ENCODE measurements around the gene MYRF.

MYRF gene

DNA sequence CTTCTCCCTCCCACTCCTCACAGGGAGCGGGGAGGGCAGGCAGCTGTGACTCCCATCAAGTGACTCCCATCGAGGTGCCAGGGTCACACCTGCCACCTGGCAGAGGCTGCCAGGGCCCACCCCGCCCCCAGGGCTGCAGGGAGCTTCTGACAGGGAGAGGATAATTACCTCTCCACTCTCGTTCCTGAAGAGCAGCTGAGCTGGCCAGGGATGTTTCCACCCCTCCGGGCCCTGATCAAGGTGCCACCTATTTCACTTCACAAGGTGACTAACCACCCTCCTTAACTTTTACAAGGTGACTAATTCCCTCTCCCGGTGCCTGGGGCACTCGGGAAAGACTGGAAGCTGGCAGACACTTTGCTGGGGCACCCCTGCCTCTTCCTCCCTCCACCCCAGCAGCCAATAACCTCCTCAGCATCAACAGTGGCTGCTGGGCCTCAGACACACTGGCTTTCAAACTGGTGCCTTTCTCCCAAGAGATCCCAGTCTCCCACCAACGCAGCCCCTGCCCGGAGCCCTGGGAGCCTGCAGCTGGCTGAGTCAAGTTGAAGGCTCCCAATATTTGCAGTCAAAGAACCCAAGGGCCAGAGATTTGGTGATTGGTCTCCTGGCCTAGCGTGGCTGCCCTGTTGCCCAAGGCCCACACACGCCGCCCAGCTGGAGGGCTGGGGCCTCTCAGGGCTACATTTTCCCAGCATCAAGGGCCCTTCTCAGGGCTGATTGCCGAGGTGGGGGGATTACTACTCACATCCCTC is 22.0 kb upstream of the MYRF start:
- H3K36me3 ChIP-seq (ENCODE audit: control insufficient read depth in 2 of 2, insufficient read depth in 2 of 2, low read length in 2 of 2) = peaks cover 19 to 20% of the 10 kb centered on the region in 2 donors
- no peak overlapping the region for H3K27ac ChIP-seq (ENCODE audit: low read depth in 2 of 2, low read length in 2 of 2)
- H3K9me3 ChIP-seq (ENCODE audit: control insufficient read depth in 2 of 2, low read length in 2 of 2) = no peaks in the 10 kb centered on the region
- peaks cover 0 to 3% of the 10 kb centered on the region in 2 donors for H3K4me1 ChIP-seq (ENCODE audit: control insufficient read depth in 2 of 2, insufficient read depth in 2 of 2, low read length in 2 of 2)
- H3K27me3 ChIP-seq (ENCODE audit: control insufficient read depth in 2 of 2, insufficient read depth in 2 of 2, low read length in 2 of 2) = no peaks in the 10 kb centered on the region
- H3K4me3 ChIP-seq (ENCODE audit: low read length in 2 of 2) = no peak overlapping the region
- no peak overlapping the region for H3K9ac ChIP-seq (ENCODE audit: low read depth in 1 of 2, low read length in 2 of 2)

DNA sequence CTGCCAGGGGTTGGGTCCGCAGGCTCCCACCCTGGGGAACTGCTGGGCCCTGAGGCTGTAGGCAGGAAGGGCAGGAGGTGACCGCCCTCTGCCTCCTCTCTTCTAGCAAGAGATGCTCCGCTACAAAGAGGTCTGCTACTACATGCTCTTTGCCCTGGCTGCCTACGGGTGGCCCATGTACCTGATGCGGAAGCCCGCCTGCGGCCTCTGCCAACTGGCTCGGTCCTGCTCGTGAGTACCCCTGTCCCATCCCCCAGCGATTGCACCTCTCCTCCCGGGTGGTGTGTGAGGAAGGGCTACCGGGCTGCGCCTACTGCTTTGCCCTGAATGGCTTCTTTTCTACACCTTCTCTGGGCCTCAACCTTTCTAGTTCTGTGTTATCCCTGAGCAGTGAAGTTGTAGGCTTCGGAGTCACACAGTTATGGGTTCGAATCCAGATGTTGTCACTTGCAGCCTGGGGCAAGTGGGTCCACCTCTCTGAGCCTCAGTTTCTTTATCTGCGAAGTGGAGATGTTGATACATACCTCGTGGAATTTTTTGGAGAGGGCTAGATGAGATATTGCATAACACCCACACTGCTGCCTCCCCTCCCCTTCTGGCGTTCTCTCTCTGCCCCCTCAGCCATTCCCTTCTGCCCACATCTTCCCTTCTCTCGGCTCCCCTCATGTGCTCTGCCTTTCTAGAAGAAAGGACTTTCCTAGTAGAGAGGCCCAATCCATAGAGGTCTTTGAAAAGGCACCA is 21.1 kb upstream of the MYRF start:
- Histone ChIP-seq H3K4me1 (ENCODE audit: control insufficient read depth in 2 of 2, insufficient read depth in 2 of 2, low read length in 2 of 2) (peaks cover 0 to 3% of the 10 kb centered on the region in 2 donors), H3K36me3 (ENCODE audit: control insufficient read depth in 2 of 2, insufficient read depth in 2 of 2, low read length in 2 of 2) (peaks cover 20 to 23% of the 10 kb centered on the region in 2 donors), H3K27ac (ENCODE audit: low read depth in 2 of 2, low read length in 2 of 2) (no peak overlapping the region), H3K27me3 (ENCODE audit: control insufficient read depth in 2 of 2, insufficient read depth in 2 of 2, low read length in 2 of 2) (no peaks in the 10 kb centered on the region), H3K4me3 (ENCODE audit: low read length in 2 of 2) (no peak overlapping the region), H3K9ac (ENCODE audit: low read depth in 1 of 2, low read length in 2 of 2) (no peak overlapping the region), H3K9me3 (ENCODE audit: control insufficient read depth in 2 of 2, low read length in 2 of 2) (no peaks in the 10 kb centered on the region)

DNA sequence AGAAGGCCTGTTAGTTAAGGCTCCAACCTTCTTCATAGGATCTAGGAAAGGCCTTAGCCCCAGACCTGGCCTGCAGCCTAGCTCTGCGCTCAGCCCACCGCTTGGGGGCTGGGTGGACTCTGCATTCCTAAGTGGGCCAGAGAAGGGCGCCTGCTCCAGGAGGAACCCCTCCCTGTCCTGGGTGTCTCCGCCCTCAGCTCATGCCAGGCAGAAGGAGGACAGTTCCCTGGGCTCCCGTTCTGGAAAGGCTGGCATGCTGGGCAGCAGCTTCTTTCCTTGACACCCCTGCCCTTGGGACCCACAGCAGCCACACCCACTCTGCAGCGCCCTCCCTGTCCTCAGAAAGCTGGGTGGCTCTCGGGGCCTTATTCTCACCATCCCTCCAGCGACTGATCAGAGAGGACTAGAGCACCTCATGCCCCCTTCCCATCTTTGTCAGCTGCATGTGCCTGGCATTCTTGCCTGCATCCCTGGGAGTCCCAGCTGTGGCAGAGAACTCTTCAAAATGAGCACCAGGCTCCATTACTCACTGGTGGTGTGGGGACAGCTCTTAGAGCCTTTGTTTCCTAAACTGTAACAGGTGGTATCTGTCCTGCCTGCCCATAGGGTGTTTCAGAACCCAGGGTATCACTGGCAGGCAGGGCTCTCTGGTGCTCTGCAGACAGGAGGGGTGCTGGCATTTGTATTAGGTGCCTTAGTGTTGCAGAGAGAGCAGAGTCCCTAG is 20.3 kb upstream of the MYRF start:
- Histone ChIP-seq H3K27ac (ENCODE audit: low read depth in 2 of 2, low read length in 2 of 2) (no peak overlapping the region), H3K27me3 (ENCODE audit: control insufficient read depth in 2 of 2, insufficient read depth in 2 of 2, low read length in 2 of 2) (no peaks in the 10 kb centered on the region), H3K4me3 (ENCODE audit: low read length in 2 of 2) (no peak overlapping the region), H3K9me3 (ENCODE audit: control insufficient read depth in 2 of 2, low read length in 2 of 2) (no peaks in the 10 kb centered on the region), H3K36me3 (ENCODE audit: control insufficient read depth in 2 of 2, insufficient read depth in 2 of 2, low read length in 2 of 2) (peaks cover 19 to 21% of the 10 kb centered on the region in 2 donors), H3K9ac (ENCODE audit: low read depth in 1 of 2, low read length in 2 of 2) (no peak overlapping the region), H3K4me1 (ENCODE audit: control insufficient read depth in 2 of 2, insufficient read depth in 2 of 2, low read length in 2 of 2) (peaks cover 0 to 3% of the 10 kb centered on the region in 2 donors)

DNA sequence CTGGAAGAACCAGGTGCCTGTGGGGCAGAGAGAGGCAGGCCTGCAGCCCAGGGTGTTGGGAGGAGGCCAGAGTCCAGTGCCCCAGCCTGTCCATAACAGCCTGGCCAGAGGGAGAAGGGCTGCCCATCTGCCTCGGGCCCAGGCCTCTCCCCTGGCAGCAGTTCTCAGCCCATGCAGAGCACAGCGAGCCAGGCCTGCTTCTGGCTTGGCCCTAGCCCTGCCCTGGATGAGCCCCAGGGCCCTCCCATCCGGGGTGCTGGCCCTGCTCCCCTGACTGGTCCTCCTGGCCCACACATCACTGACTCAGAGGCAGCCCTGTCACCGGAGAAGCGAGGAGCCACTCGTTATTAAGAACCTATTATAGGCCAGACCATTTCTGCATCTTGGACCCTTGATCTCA is 19.7 kb upstream of the MYRF start:
- H3K27me3 ChIP-seq (ENCODE audit: control insufficient read depth in 2 of 2, insufficient read depth in 2 of 2, low read length in 2 of 2) = no peaks in the 10 kb centered on the region
- H3K36me3 ChIP-seq (ENCODE audit: control insufficient read depth in 2 of 2, insufficient read depth in 2 of 2, low read length in 2 of 2) = peaks cover 20 to 21% of the 10 kb centered on the region in 2 donors
- no peak overlapping the region for H3K4me3 ChIP-seq (ENCODE audit: low read length in 2 of 2)
- peaks cover 0 to 3% of the 10 kb centered on the region in 2 donors for H3K4me1 ChIP-seq (ENCODE audit: control insufficient read depth in 2 of 2, insufficient read depth in 2 of 2, low read length in 2 of 2)
- no peaks in the 10 kb centered on the region for H3K9me3 ChIP-seq (ENCODE audit: control insufficient read depth in 2 of 2, low read length in 2 of 2)
- H3K9ac ChIP-seq (ENCODE audit: low read depth in 1 of 2, low read length in 2 of 2) = no peak overlapping the region
- no peak overlapping the region for H3K27ac ChIP-seq (ENCODE audit: low read depth in 2 of 2, low read length in 2 of 2)

DNA sequence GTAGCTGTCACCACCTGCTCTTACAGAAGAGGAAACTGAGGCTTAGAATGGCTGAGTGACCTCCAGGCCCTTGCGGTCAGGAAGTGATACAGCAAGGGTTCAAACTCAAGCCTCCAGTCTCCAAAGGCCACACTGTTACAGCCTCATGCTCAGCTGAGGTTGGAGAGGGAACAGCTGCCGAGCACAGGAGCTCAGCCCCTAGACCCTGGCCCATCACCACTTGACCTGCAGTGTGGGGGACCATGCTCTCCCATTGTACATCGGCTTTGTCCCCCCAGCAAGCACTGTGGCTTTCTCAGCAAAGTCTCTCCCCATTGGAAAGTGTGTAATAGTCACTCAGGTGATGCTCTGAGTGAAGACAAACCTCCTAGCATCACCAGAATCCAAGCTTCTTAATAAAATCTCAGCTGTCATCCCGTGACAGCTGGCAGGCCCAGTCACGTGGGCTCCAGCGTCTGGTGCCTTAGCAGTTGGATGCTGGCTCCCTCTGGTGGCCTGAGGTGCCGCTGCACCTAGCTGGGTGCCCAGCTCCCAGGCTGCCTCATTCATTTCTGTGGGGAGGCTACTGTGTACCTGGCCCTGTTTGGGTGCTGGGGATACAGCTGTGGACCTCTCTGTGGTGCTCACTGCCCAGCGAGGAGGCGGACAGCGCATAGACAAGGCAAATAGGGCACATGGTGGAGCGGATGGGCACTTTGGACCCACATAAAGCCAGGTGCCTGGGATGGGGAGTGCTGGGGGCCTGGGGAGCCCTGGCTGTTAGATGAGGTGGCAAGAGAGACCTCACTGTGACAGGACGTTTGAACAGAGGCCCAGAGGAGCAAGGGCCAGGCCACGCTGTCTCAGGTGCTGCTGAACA is 19.1 kb upstream of the MYRF start:
- peaks cover 0 to 3% of the 10 kb centered on the region in 2 donors for H3K4me1 ChIP-seq (ENCODE audit: control insufficient read depth in 2 of 2, insufficient read depth in 2 of 2, low read length in 2 of 2)
- H3K27me3 ChIP-seq (ENCODE audit: control insufficient read depth in 2 of 2, insufficient read depth in 2 of 2, low read length in 2 of 2) = no peaks in the 10 kb centered on the region
- no peak overlapping the region for H3K4me3 ChIP-seq (ENCODE audit: low read length in 2 of 2)
- H3K27ac ChIP-seq (ENCODE audit: low read depth in 2 of 2, low read length in 2 of 2) = no peak overlapping the region
- H3K9ac ChIP-seq (ENCODE audit: low read depth in 1 of 2, low read length in 2 of 2) = no peak overlapping the region
- no peaks in the 10 kb centered on the region for H3K9me3 ChIP-seq (ENCODE audit: control insufficient read depth in 2 of 2, low read length in 2 of 2)
- H3K36me3 ChIP-seq (ENCODE audit: control insufficient read depth in 2 of 2, insufficient read depth in 2 of 2, low read length in 2 of 2) = peaks cover 18 to 22% of the 10 kb centered on the region in 2 donors

DNA sequence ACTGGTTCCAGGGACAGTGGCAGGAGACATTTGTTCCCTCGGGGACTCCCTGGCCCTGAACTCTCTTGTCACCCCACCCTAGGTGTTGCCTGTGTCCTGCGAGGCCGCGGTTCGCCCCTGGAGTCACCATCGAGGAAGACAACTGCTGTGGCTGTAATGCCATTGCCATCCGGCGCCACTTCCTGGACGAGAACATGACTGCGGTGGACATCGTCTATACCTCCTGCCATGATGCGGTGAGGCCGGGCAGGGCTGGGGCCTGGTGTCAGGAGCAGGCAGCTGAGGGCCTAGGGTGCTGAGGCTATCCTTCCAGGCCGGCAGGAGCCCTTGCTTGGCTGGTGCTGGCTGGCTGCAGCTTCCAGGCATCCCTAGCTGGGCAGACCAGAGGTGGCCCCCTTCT is 17.7 kb upstream of the MYRF start:
- Histone ChIP-seq H3K9ac (ENCODE audit: low read depth in 1 of 2, low read length in 2 of 2) (no peak overlapping the region), H3K4me1 (ENCODE audit: control insufficient read depth in 2 of 2, insufficient read depth in 2 of 2, low read length in 2 of 2) (peaks cover 0 to 3% of the 10 kb centered on the region in 2 donors), H3K4me3 (ENCODE audit: low read length in 2 of 2) (no peak overlapping the region), H3K27ac (ENCODE audit: low read depth in 2 of 2, low read length in 2 of 2) (no peak overlapping the region), H3K27me3 (ENCODE audit: control insufficient read depth in 2 of 2, insufficient read depth in 2 of 2, low read length in 2 of 2) (no peaks in the 10 kb centered on the region), H3K36me3 (ENCODE audit: control insufficient read depth in 2 of 2, insufficient read depth in 2 of 2, low read length in 2 of 2) (peaks cover 12 to 21% of the 10 kb centered on the region in 2 donors), H3K9me3 (ENCODE audit: control insufficient read depth in 2 of 2, low read length in 2 of 2) (no peaks in the 10 kb centered on the region)

DNA sequence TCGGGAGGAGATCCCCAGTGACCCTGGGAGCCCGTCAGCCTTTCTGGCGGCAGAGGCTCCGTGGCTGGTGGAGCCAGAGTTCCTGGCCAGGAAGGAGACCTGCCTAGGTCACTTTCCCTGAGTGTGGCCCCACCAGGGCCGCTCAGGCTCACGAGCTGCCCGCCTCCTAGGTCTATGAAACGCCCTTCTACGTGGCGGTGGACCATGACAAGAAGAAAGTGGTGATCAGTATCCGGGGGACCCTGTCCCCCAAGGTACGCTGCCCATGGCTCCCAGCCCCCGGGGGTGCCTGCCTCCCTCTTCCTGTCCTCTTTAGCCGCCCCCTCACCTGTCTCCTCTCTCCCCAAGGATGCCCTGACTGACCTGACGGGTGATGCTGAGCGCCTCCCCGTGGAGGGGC is 17.0 kb upstream of the MYRF start:
- no peak overlapping the region for H3K4me3 ChIP-seq (ENCODE audit: low read length in 2 of 2)
- H3K36me3 ChIP-seq (ENCODE audit: control insufficient read depth in 2 of 2, insufficient read depth in 2 of 2, low read length in 2 of 2) = peaks cover 12 to 23% of the 10 kb centered on the region in 2 donors

DNA sequence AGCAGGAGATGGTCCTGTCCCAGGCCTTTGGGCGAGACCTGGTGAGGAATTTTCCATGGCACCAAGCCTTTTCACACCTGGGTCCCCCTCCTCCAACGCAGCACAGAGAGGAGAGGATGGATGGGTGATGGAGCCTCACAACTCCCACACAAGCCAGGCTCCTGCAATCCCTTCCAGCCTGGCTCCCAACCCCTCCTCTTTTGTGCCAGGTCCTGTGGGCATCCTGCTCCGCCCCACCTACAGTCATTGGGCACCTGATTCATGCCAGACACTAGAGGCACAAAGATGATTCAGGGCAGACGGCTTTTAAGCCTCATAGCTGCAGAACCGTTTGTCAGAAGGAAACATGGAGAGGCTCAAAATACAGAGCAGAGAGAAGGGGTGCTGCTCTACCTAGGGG is 16.1 kb upstream of the MYRF start:
- peaks cover 15 to 25% of the 10 kb centered on the region in 2 donors for H3K36me3 ChIP-seq (ENCODE audit: control insufficient read depth in 2 of 2, insufficient read depth in 2 of 2, low read length in 2 of 2)
- H3K27ac ChIP-seq (ENCODE audit: low read depth in 2 of 2, low read length in 2 of 2) = no peak overlapping the region
- no peaks in the 10 kb centered on the region for H3K27me3 ChIP-seq (ENCODE audit: control insufficient read depth in 2 of 2, insufficient read depth in 2 of 2, low read length in 2 of 2)
- no peak overlapping the region for H3K4me3 ChIP-seq (ENCODE audit: low read length in 2 of 2)
- H3K9me3 ChIP-seq (ENCODE audit: control insufficient read depth in 2 of 2, low read length in 2 of 2) = no peaks in the 10 kb centered on the region
- H3K4me1 ChIP-seq (ENCODE audit: control insufficient read depth in 2 of 2, insufficient read depth in 2 of 2, low read length in 2 of 2) = peaks cover 0 to 3% of the 10 kb centered on the region in 2 donors
- no peak overlapping the region for H3K9ac ChIP-seq (ENCODE audit: low read depth in 1 of 2, low read length in 2 of 2)

More for the DNA sequence above, 17.0 kb upstream of the MYRF start:
- Histone ChIP-seq H3K4me1 (ENCODE audit: control insufficient read depth in 2 of 2, insufficient read depth in 2 of 2, low read length in 2 of 2) (peaks cover 0 to 3% of the 10 kb centered on the region in 2 donors), H3K27me3 (ENCODE audit: control insufficient read depth in 2 of 2, insufficient read depth in 2 of 2, low read length in 2 of 2) (no peaks in the 10 kb centered on the region), H3K9ac (ENCODE audit: low read depth in 1 of 2, low read length in 2 of 2) (no peak overlapping the region), H3K27ac (ENCODE audit: low read depth in 2 of 2, low read length in 2 of 2) (no peak overlapping the region), H3K9me3 (ENCODE audit: control insufficient read depth in 2 of 2, low read length in 2 of 2) (no peaks in the 10 kb centered on the region)

DNA sequence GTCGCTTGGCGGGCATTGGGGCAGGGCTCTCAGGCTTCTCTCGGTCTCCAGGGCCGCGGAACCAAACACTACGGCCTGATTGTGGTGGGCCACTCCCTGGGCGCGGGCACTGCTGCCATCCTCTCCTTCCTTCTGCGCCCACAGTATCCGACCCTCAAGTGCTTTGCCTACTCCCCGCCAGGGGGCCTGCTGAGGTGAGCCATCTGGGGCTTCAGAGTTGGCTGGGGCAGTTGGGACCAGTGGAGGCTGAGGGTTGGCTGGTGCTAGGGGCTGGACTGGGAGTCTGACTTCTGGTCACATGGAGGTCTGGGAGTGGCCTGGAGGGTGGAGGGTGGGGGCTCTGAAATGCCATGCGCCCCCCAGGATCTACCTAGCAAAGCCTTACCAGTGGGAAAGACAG is 15.3 kb upstream of the MYRF start:
- H3K9ac ChIP-seq (ENCODE audit: low read depth in 1 of 2, low read length in 2 of 2) = no peak overlapping the region
- no peak overlapping the region for H3K4me3 ChIP-seq (ENCODE audit: low read length in 2 of 2)
- H3K36me3 ChIP-seq (ENCODE audit: control insufficient read depth in 2 of 2, insufficient read depth in 2 of 2, low read length in 2 of 2) = peaks cover 15 to 29% of the 10 kb centered on the region in 2 donors
- H3K9me3 ChIP-seq (ENCODE audit: control insufficient read depth in 2 of 2, low read length in 2 of 2) = no peaks in the 10 kb centered on the region
- no peak overlapping the region for H3K27ac ChIP-seq (ENCODE audit: low read depth in 2 of 2, low read length in 2 of 2)
- peaks cover 3 to 4% of the 10 kb centered on the region in 2 donors for H3K4me1 ChIP-seq (ENCODE audit: control insufficient read depth in 2 of 2, insufficient read depth in 2 of 2, low read length in 2 of 2)
- H3K27me3 ChIP-seq (ENCODE audit: control insufficient read depth in 2 of 2, insufficient read depth in 2 of 2, low read length in 2 of 2) = no peaks in the 10 kb centered on the region

Measured in mucosa of rectum (tissue), 2 donors.